HEK293T (cell line): Measurements from ENCODE around the gene EXD2.

ENCODE experiments used
- CTCF ChIA-PET: fragments of 350-600 bp; formaldehyde crosslinking; extraction: SDS; loops from one replicate; lab custom pipeline; 2021; ENCODE audit warnings: antibody characterized with exemption, inconsistent platforms; lab: Yijun Ruan, JAX
- POLR2A ChIA-PET: fragments of 350-600 bp; formaldehyde crosslinking; extraction: SDS; loops from one replicate; lab custom pipeline; 2020; ENCODE audit warnings: antibody characterized with exemption, inconsistent platforms; lab: Yijun Ruan, JAX
- DNase-seq: peaks from one replicate; pipeline ENCODE4 v3.0.0; 2012; ENCODE audit warnings: mixed read lengths; ENCODE audit errors: extremely low spot score
- ARNT ChIP-seq: fragments of 450-650 bp; IDR thresholded peaks from 2 replicates; pipeline ENCODE4 v1.6.1; 2017; ENCODE audit warnings: mild to moderate bottlenecking
- BHLHE40 ChIP-seq: fragments of 450-650 bp; IDR thresholded peaks from 2 replicates; pipeline ENCODE4 v1.6.1; 2016; ENCODE audit warnings: mild to moderate bottlenecking, moderate library complexity, borderline replicate concordance
- CTBP1 ChIP-seq: fragments of 450-650 bp; IDR thresholded peaks from 2 replicates; pipeline ENCODE4 v1.6.1; 2016; ENCODE audit warnings: borderline replicate concordance
- ELF4 ChIP-seq: fragments of 450-650 bp; IDR thresholded peaks from 2 replicates; pipeline ENCODE4 v1.6.1; 2017; ENCODE audit warnings: antibody characterized with exemption
- FOXA1 ChIP-seq: fragments of 450-650 bp; IDR thresholded peaks from 2 replicates; pipeline ENCODE4 v1.6.1; 2016; ENCODE audit warnings: mild to moderate bottlenecking
- FOXK2 ChIP-seq: fragments of 450-650 bp; IDR thresholded peaks from 2 replicates; pipeline ENCODE4 v1.6.1; 2016; ENCODE audit warnings: mild to moderate bottlenecking
- FOXM1 ChIP-seq: fragments of 450-650 bp; IDR thresholded peaks from 2 replicates; pipeline ENCODE4 v1.6.1; 2017; ENCODE audit warnings: mild to moderate bottlenecking, borderline replicate concordance
- HDGF ChIP-seq: fragments of 450-650 bp; IDR thresholded peaks from 2 replicates; pipeline ENCODE4 v1.6.1; 2017; ENCODE audit warnings: antibody characterized with exemption, borderline replicate concordance
- L3MBTL2 ChIP-seq: fragments of 450-650 bp; conservative IDR thresholded peaks from 2 replicates; pipeline ENCODE4 v1.6.1; 2016; ENCODE audit warnings: mild to moderate bottlenecking
- LEF1 ChIP-seq: fragments of 450-650 bp; IDR thresholded peaks from 2 replicates; pipeline ENCODE4 v1.6.1; 2017; ENCODE audit warnings: mild to moderate bottlenecking, borderline replicate concordance
- NFRKB ChIP-seq: fragments of 450-650 bp; IDR thresholded peaks from 2 replicates; pipeline ENCODE4 v1.6.1; 2016; ENCODE audit warnings: mild to moderate bottlenecking, moderate library complexity
- SP1 ChIP-seq: fragments of 450-650 bp; IDR thresholded peaks from 2 replicates; pipeline ENCODE4 v1.6.1; 2017
- SUZ12 ChIP-seq: fragments of 450-650 bp; IDR thresholded peaks from 2 replicates; pipeline ENCODE4 v1.6.1; 2016; ENCODE audit warnings: mild to moderate bottlenecking
- TARDBP ChIP-seq: fragments of 450-650 bp; IDR thresholded peaks from 2 replicates; pipeline ENCODE4 v1.6.1; 2016
- ZNF384 ChIP-seq: fragments of 450-650 bp; IDR thresholded peaks from 2 replicates; pipeline ENCODE4 v1.6.1; 2016
- TF ChIP-seq, protein P1 (sequence below): fragments of 450-650 bp; IDR thresholded peaks from 2 replicates; pipeline ENCODE4 v1.6.1; 2016

EXD2 gene

DNA sequence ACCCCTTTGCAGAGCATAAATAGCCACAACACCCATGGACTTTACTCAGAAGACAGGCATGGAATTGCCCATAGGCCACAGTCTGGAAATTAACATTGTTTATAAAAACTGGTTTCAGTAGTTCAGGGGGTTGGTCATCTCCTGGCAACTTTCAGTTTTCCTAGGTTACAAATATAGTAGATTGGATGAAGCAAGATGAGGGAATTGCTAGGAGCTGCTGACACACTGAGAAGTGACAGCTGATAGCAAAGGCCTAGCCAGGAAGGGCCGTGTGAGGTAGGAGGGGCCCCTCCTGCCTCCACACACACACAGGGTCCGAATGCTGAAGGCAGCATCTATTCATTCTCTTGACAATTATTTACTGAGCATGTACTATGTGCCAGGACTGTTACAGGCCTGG, 76.9 kb downstream of the EXD2 start:
- TF ChIP-seq ARNT (no peak), L3MBTL2 (no peak), FOXA1 (no peak), FOXM1 (no peak), FOXK2 (no peak), SUZ12 (no peak), ZNF384 (no peak), HDGF (no peak), ELF4 (no peak), BHLHE40 (no peak), TARDBP (no peak), CTBP1 (no peak), LEF1 (no peak)
- TF ChIP-seq, protein P1, sequence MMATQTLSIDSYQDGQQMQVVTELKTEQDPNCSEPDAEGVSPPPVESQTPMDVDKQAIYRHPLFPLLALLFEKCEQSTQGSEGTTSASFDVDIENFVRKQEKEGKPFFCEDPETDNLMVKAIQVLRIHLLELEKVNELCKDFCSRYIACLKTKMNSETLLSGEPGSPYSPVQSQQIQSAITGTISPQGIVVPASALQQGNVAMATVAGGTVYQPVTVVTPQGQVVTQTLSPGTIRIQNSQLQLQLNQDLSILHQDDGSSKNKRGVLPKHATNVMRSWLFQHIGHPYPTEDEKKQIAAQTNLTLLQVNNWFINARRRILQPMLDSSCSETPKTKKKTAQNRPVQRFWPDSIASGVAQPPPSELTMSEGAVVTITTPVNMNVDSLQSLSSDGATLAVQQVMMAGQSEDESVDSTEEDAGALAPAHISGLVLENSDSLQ, result no peak
- ChIA-PET POLR2A (no interaction called here), CTCF (no interaction called here)
- DNase-seq, result no peak

DNA sequence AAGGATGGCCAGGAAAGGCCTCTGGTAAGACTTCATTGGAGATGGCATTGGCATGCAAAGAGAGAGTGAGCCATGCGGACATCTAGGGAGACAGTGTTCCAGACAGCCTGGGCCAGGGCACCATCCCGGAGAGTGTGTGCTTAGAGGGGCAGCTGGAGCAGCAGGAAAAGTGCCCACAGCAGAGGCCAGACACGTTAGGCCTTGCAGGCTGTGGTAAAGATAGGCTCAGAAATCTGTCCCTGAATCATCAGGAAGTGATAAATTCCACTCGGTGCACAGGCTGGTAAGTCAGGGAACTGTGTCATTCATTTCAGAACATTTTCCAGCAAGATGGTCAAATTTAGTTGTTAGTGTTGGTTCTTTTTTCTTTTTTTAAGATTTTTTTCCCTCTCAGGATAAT, 77.5 kb downstream of the EXD2 start:
- TF ChIP-seq FOXA1 (no peak), SP1 (no peak)
- ChIA-PET POLR2A (no interaction called here), CTCF (no interaction called here)
- DNase-seq, result no peak

DNA sequence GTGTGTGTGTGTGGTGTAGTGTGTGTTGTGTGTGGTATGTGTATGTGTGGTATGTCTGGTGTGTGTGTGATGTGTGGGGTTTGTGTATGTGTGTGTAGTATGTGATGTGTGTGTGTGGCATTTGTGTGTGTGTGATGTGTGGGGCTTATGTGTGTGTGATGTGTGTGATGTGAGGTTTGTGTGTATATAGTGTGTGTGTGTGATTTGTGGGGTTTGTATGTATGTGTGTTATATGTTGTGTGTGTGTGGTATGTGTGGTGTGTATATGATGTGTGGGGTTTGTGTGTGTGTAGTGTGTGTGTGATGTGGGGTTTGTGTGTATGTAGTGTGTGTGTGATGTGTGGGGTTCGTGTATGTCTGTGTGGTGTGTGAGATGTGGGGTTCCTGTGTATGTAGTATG, 78.1 kb downstream of the EXD2 start:
- ChIA-PET CTCF (no interaction called here), POLR2A (no interaction called here)
- DNase-seq, result no peak
- TF ChIP-seq CTBP1, result no peak; the same call in 1 of the 2 replicates
- TF ChIP-seq TARDBP, result peak; percentile 59

DNA sequence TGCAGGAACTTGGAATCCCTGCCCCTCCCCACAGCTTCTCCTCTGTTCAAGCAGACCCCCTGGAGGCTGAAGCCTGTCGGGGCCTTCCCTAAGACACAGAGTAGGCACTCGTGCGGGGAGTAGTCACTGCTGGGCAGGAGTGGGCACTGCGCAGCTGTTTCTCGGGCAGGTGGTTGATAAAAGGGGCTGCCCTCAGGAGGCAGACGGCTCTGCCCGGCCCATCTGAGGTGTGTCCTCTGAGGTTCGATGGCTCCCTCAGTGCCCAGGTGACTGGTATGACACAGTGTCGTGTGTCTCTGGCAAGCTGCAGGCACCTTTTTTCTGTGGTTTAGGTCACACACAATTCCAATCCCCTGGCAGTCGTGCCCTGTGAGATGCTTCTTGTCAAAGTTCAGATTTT, 78.8 kb downstream of the EXD2 start:
- ChIA-PET POLR2A (no interaction called here), CTCF (interaction anchor here (0.6 kb wide), 1 partner anchor 305 kb away, joined by 6 read pairs; the partner anchor contains the start of gene CCDC177)
- TF ChIP-seq HDGF (no peak), SP1 (no peak), SUZ12 (no peak), CTBP1 (no peak), LEF1 (no peak), TARDBP (no peak), L3MBTL2 (no peak), ZNF384 (no peak), FOXM1 (no peak), NFRKB (no peak), ARNT (no peak), FOXA1 (no peak), BHLHE40 (no peak), FOXK2 (no peak), ELF4 (no peak)
- TF ChIP-seq, protein P1, result no peak
- DNase-seq, result no peak

DNA sequence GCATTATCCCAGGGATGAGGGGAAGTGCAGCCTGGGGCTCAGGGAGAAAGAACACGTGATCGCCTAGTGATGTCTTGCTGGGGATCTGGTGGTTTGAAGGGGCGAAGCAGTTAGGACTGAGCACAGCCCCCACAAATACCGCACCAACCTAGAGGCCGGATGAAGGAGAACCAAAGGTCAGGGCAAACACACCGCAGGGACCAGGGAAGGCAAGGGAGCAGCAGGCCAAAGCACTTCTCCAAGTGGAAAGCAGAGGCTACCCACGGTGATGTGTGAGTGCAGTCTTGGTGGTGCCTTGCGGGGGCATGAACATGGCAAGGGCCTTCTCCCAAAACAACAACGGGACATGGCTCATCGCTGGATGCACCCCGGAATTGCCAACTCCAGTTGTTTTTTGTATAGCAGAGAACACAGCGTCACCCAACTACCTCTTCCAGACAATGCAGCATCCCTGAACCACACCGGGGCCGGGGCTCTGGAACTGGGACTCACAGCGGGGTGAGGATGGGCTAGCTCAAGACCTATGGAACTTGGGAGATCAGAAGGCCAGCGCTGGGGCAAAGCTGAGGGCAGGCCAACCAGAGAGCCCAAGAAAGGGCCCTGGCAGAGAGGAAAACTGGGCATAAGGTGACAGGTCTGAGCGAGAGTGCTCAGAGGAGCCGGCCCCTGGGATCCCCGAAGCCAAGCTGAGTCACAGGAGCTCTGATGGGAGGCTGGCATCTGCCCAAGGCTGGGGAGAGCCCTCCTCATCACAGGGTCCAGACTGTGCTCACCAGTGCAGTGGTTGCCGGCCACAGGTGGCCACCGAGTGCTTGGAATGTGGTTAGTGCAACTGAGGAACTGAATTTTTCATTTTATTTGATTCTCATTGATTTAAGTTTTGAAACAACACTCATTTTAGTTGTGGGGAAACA, 79.8 kb downstream of the EXD2 start:
- DNase-seq, result no peak
- POLR2A ChIA-PET, result no interaction called here
- CTCF ChIA-PET, result interaction anchor here (0.6 kb wide), 1 partner anchor 304 kb away, joined by 6 read pairs; the partner anchor contains the start of gene CCDC177
- TF ChIP-seq ARNT (no peak), SP1 (no peak), SUZ12 (no peak), ELF4 (no peak), ZNF384 (no peak), TARDBP (no peak), FOXM1 (no peak), LEF1 (no peak), BHLHE40 (no peak), FOXK2 (no peak)

DNA sequence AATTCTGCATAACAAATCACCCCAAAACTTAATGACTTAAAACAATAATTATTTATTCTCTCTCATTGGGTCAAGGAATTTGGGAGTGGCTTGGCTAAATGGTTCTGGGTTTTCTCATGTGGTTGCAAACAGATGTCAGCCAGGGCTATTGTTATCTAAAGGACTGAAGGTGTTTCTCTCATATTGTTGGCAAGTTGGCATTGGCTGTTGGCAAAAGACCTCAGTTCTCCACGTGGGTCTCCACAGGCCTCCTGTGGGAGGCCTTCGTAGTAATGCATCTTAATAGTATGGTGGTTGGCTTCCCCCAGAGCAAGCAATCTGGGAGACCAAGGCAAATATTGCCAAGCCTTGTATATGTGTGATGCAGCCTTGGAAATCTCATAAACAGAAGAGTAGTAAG, 83.0 kb downstream of the EXD2 start:
- CTCF ChIA-PET, result no interaction called here
- no peak for TF ChIP-seq HDGF
- TF ChIP-seq FOXM1, result no peak
- TF ChIP-seq ELF4, result no peak
- TF ChIP-seq FOXA1, result no peak
- TF ChIP-seq ARNT, result no peak
- no peak for TF ChIP-seq BHLHE40
- TF ChIP-seq LEF1, result no peak
- TF ChIP-seq NFRKB, result no peak
- TF ChIP-seq, protein P1, result no peak
- no peak for TF ChIP-seq SP1
- no peak for TF ChIP-seq CTBP1
- DNase-seq, result no peak
- POLR2A ChIA-PET, result interaction anchor here (1.0 kb wide), 1 partner anchor 124 kb away, joined by 3 read pairs; the partner anchor contains the start of genes ERH and SLC39A9
